ENCODE data around the gene VLDLR.

GRCh38 chr9:2608276-2608675, 13.3 kb upstream of the VLDLR start:
- TF ChIP-seq EZH2 (IDR thresholded peaks at IDR 0.05; ENCODE audit: borderline replicate concordance, low read depth, low read length, poor library complexity, severe bottlenecking) (no peak), CTCF (conservative IDR thresholded peaks at IDR 0.05; ENCODE audit: low read depth, low read length) (no peak)
